ENCODE results near the gene ZFPL1.

ZFPL1 gene

GRCh38 chr11:65095974-65096806, 12.2 kb downstream of the ZFPL1 start, which contains the start of gene VPS51:
TSS of gene VPS51 (plus strand) at chr11:65096214. CDS start at chr11:65096251, 37 bp downstream.
- peak; percentile 96 for DNase-seq (ENCODE audit: low spot score)

- no peak for DNase-seq (ENCODE audit: low spot score)
Measured at GRCh38 chr11:65096926-65097325, 12.9 kb downstream of the ZFPL1 start.

- no peak for DNase-seq (ENCODE audit: low spot score)
Measured at GRCh38 chr11:65100674-65101350, 16.8 kb downstream of the ZFPL1 start.

- no peak for DNase-seq (ENCODE audit: low spot score)
Measured at GRCh38 chr11:65102142-65103095, 18.4 kb downstream of the ZFPL1 start.

- DNase-seq (ENCODE audit: low spot score): no peak
Measured at GRCh38 chr11:65103476-65103875, 19.5 kb downstream of the ZFPL1 start.

- no peak for DNase-seq (ENCODE audit: low spot score)
Measured at GRCh38 chr11:65104628-65105027, 20.6 kb downstream of the ZFPL1 start.

- DNase-seq (ENCODE audit: low spot score): no peak
Measured at GRCh38 chr11:65107078-65107477, 23.1 kb downstream of the ZFPL1 start.

- DNase-seq (ENCODE audit: low spot score): no peak
Measured at GRCh38 chr11:65107751-65108468, 23.9 kb downstream of the ZFPL1 start.

GRCh38 chr11:65108469-65109123, 24.6 kb downstream of the ZFPL1 start:
- no peak for DNase-seq (ENCODE audit: low spot score)

GRCh38 chr11:65109231-65110198, 25.5 kb downstream of the ZFPL1 start:
- DNase-seq (ENCODE audit: low spot score): no peak

- peak; percentile 87 for DNase-seq (ENCODE audit: low spot score)
Measured at GRCh38 chr11:65110354-65110861, 26.4 kb downstream of the ZFPL1 start.

GRCh38 chr11:65111159-65111743, 27.2 kb downstream of the ZFPL1 start:
- DNase-seq (ENCODE audit: low spot score): no peak

GRCh38 chr11:65111744-65112545, 27.9 kb downstream of the ZFPL1 start, which contains the start of gene TM7SF2:
TSS of gene TM7SF2 (plus strand) at chr11:65111872. CDS start at chr11:65112016, 144 bp downstream.
- peak; percentile 96 for DNase-seq (ENCODE audit: low spot score)

- peak; percentile 61 for DNase-seq (ENCODE audit: low spot score)
Measured at GRCh38 chr11:65112546-65113360, 28.7 kb downstream of the ZFPL1 start.

GRCh38 chr11:65113361-65113756, 29.3 kb downstream of the ZFPL1 start:
- no peak for DNase-seq (ENCODE audit: low spot score)

GRCh38 chr11:65113839-65114238, 29.8 kb downstream of the ZFPL1 start:
- DNase-seq (ENCODE audit: low spot score): no peak

GRCh38 chr11:65114538-65115171, 30.6 kb downstream of the ZFPL1 start:
- no peak for DNase-seq (ENCODE audit: low spot score)
